Measurements from ENCODE around the gene TAF10.

Gene TAF10

DNA sequence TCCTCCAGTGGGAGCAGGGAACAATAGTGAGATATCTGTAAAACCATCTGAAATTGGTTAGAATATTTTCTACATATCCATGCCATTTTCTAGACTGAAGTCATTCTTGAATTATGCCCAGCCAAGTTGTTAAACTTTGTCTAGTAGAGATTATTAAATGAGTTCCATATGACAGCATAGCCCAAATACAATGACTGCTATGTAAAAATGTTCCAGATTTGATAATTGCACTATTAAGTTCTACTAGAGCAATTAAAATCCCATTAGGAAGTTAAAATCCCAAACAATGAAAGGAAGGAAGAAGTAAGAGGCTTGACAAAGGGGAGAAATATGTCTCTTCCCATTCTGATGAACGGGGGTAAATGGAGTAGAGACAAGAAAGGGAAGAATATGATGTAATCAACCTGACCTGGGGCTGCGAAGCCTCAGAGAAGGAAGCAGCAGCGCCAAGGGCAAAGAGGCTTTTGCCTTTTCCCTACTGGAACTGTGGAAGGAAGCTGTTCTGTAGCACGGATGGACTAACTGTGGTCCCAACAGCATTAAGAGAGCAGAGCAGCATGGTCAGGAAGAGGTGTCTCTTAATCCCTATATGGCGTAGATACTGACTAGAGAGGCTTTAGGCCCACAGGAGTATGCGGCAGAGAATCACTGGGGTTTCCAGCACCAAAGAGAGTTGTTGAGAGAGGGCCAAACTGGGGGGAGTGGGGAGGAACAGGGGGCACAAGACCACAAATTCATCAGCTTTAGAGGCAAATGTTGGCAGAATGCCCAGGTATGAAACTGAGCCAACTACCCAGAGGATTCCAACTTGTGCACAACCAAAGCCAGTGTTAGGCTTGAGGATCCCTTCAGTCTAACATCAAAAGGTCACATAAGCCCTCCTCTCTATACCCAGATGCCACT lies 35.3 kb downstream of the TAF10 start:
- peak; percentile 49 for DNase-seq (ENCODE audit: low spot score)

DNA sequence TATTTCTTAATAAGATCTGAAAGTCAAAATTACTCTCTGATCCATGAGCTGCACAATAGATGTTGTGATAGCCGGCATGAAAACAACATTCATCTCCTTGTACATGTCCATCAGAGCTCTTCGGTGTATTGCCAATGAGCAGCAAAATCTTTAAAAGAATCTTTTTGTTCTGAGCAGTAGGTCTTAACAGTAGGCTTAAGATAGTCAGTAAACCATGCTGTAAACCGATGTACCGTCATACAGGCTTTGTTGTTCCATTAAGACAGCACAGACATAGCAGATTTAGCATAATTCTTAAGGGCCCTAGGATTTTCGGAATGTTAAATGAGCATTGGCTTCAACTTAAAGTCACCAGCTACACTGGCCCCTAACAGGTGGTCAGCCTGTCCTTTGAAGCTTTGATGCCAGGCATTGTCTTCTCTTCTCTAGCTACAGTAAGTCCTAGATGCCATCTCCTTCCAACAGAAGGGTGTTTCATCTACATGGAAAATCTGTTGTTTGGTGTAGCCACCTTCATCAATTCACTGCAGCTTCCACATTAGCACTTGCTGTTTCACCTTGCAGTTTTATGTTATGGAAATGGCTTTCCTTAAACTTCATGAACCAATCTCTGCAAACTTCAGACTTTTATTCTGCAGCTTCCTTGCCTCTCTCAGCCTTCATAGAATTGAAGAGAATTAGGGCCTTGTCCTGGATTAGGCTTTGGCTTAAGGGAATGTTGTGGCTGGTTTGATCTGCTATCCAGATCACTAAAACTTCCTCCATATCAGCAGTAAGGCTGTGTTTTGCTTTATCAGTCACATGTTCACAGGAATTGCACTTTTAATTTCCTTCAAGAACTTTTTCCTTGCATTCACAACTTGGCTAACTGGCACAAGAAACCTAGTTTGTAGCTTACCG lies 37.0 kb downstream of the TAF10 start:
- no peak for DNase-seq (ENCODE audit: low spot score)

DNA sequence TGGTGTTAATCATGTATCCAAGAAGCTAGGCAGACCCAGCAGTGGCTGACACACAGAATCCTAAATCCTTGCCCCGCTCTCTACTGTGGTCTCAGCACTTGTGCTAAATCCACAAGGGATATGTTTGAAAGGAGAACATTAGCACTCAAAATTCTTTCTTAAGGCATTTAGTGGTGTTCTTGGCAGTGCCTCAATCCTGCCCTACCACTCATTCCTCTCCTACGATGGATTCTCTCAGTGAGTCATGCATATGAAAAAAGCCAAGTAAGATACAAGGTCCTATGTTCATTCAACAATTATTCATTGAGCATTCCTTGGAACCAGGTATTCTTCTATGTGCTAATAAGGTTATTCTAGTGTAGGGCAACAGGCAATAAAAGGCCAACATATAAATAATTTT lies 39.8 kb downstream of the TAF10 start:
- DNase-seq (ENCODE audit: low spot score): no peak

DNA sequence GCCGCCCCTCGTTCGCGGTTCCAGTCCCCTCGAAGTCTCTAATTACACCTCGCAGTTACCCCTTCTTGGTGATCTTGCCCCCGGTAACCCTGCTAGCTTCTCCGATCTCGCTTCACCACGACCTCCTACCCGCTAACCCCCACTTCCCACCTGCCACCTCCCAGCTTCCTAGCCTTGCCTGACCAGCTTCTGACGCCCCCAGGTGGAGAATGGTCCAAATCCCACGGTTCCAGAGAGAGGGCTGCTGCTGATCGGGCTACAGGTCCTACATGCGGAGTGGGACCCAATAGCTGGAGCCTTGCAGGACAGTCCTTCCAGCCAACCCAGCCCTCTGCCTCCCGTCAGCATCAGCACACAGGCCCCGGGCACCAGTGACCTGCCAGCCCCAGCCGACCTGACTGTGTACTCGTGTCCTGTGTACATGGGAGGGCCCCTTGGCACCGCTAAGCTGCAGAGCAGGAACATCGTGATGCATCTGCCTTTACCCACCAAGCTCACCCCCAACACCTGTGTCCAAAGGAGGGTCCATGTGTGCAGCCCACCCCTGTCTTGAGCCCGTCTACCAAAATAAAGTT lies 40.5 kb downstream of the TAF10 start:
- DNase-seq (ENCODE audit: low spot score): no peak

DNA sequence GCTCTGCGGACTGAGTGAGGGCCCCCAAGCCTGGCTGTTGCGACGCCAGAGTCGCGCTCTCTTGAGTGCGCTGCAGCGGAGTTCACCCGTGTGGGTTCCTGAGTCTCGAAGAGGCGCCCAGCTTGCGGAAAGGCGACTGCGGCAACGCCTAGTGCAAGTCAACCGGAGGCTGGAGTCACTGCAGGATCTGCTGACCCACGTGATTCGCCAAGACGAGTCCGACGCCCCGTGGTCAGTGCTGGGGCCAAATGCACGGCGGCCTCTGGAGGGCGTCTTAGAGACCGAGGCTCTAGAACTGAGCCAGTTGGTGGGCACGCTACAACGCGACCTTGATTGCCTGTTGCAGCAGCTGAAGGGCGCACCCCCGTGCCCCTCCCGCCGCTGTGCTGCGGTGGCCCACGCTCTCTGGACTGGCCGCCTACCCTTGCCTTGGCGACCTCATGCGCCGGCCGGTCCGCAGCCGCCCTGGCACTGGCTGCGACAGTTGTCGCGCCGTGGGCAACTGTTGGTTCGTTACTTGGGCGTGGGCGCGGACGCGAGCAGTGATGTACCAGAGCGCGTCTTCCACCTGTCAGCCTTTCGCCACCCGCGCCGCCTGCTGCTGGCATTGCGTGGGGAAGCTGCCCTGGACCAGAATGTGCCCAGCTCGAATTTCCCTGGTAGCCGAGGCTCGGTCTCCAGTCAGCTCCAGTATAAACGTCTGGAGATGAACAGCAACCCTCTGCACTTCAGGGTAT lies 41.2 kb downstream of the TAF10 start:
- no peak for DNase-seq (ENCODE audit: low spot score)

DNA sequence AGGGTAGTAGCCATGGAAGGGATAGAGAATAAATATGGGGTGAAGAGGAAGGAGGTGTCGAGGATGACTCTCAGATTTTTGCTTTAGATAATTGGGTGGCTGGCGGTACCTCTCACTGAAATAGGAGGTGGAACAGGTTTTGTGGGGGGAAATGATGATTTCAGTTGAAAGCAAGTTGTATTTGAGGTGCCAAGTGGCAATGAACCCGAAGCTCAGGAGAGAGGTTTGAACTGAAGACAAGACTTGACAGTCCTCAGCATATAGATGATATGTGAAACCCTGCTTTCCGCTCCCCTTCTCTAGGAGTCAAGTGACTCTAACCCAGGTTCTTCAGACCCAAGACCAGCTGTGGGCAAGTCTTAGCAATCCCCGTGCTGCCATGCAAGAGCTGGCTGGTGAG lies 42.3 kb downstream of the TAF10 start:
- DNase-seq (ENCODE audit: low spot score): peak; percentile 41

DNA sequence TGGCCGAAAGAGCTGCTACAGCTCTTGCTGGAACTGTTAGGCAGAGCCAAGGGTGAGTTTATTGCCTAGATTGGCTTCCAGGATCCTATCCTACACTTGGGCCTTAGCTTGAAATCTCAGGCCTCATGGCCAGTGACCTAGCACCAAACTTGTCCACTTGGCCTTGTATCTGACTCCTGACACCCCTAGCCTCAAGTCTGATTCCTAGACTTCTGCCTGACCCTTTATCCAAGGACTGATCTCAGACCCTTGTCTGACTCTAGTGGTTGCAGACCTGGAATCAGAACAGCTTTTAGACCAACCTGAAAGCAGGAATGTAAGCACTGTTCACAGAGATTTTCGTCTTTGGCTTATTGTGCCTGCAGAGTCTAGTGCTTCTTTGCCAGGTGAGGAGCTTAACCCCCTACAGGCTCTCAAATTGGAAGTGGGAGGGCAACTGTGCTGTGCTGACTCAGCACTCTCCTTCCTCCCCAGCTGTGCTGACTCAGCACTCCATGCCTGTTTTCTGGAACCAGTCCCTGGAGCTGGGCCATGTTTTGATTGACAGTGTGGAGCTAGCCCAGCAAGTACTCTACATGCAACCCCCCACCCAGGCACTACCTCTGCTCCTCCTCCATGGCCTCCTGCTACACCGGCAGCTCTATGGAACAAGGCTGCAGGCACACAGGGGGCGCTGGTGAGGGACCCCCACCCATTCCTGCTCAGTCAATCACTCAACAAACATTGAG lies 43.7 kb downstream of the TAF10 start:
- peak; percentile 87 for DNase-seq (ENCODE audit: low spot score)

DNA sequence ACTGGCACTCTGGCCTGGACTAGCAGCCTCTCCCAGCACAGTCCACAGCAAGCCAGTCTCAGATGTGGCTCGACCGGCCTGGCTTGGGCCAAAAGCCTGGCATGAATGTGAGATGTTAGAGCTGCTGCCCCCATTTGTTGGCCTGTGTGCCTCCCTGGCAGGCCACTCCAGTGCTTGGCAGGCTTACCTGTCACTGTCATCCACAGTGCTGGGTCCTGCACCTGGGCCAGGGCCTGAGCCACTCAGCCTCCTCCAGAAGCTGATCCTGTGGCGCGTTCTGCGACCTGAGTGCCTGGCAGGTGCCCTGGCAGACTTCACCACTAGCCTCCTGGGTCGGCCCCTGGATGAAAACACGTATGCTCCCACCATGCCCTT lies 44.7 kb downstream of the TAF10 start:
- DNase-seq (ENCODE audit: low spot score): no peak

DNA sequence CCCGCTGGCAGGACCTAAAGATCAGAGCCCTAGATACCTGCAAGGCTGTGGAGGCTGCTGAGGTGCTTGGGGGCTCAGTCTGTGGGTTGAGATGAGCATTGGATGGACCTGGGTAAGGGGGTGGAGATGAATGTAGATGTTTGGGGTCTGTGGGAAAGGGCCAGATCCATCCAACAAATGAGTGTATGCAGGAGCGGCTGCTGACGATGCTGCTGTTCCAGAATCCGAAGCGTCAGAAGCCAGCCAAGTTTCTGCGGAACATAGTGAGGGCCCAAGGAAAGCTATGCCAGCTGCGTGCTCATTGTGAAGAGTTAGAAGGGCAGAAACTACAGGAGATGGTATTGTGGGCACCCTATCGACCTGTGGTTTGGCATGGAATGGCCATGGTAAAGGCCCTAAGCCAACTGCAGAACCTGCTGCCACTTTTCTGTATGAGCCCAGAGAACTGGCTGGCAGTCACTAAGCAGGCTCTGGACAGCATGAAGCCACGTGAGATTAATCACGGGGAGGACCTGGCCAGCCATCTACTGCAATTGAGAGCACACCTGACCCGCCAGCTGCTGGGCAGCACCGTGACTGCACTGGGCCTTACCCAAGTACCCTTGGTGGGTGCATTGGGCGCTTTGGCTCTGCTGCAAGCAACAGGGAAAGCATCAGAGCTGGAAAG lies 45.2 kb downstream of the TAF10 start:
- no peak for DNase-seq (ENCODE audit: low spot score)

DNA sequence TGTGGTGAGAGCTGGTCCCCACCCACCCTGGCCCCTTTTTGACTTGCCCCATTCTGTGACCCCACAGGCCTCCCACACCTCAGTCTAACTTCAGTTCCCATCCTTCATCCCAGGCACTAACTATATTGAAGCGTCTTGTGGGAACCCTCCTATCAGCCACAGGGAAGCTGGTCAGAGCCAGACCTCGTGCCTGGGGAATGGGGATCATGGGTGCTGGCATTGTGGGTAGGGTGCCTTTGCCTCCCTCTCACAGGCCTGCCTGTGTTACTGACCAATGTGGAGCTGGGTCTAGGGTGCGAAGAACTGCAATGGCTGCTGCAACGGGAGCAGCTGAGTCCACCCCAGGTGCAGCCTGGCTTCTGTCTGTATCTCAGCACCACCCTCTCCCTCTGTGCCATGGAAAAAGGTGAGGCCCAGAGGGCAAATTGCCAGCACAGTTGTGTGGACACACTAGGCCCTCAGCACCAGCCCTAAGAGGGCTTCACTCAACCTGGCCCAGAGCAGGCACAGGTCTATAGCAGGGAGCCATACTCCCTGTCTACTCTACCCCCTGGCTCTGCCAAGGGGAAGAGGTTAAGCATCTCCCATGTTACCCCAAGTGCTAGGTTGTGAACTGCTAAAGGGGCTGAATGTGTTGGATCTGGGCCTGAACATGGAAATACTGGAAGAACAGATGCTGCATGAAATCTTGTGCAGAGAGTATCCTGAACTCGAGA lies 45.9 kb downstream of the TAF10 start:
- DNase-seq (ENCODE audit: low spot score): peak; percentile 26

DNA sequence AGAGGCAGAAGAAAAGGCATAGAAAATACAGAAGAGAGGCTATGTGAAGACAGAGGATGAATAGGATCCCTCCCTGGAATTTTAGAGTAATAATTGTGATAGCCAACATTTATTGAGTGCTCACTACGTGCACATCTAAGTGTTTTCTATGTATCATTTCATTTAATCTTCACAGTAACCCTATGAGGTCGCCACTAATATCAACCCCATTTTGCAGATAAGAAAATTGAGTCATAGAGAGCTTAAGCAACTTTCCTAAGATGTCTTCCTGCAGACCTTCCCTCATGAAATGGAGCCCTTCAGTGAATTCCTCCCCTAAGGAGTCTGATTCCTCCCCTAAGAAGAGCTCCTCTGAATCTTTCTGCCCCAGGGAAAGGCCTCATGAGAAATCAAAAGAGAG lies 46.7 kb downstream of the TAF10 start:
- peak; percentile 10 for DNase-seq (ENCODE audit: low spot score)

DNA sequence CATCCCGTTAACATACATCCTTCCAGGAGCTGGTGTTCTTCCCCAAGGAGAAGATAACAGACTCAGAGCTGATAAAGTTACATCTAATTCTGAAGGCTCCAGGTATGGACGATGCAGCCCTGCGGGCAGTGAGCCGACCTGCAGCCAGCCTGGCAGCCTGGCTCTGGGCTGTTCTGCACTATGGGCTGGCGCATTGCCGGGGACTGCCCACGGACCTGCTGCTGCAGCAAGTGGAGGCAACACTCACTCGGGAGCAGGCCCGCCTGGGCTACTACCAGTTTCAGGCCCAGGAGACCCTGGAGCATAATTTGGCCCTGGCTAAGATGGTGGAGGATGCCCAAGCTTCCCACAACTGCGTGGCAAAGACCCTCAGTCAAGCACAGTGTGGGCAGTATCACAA lies 48.3 kb downstream of the TAF10 start:
- no peak for DNase-seq (ENCODE audit: low spot score)

DNA sequence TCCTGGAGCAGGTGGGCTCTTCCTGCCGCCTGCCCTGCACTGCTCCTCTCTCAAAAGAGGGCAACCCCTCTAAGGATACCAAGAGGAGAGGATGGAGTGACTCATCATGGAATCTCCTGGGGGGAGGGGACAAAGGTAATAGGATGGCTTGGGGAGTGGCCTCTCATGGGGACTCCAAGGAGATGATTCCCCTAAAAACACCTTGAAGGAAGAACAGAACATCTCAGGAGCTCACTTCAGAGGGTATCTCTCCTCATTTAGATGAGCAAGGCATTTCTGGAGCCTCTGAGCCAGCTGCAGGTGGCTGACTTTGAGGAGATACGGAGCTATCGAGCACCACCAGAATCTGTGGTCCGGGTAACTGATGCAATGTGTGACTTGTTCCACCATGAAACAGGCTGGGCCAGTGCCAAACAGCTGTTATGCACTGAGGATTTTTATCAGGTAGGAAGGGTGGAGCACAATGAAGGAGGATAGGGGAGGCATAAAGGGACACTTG lies 48.8 kb downstream of the TAF10 start:
- peak; percentile 71 for DNase-seq (ENCODE audit: low spot score)

DNA sequence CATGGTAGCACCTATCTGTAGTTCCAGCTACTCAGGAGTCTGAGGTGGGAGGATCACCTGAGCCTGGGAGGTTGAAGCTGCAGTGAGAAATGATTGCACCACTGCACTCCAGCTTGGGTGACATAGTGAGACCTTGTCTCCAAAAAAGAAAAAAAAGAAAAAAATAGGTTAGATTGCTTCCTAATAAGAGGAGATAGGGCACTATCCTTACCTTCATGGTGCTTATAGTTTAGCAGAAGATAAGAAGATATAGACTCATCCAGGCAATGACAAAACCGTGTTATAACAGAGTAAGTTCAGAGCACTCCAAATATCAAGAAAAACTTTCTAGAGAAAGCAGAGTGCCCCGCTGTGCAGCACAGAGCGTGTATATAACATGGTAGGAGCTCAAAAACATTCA lies 50.7 kb downstream of the TAF10 start:
- no peak for DNase-seq (ENCODE audit: low spot score)

Data from hematopoietic multipotent progenitor cell treated with erythropoietin and hydrocortisone succinate and interleukin-3 and kit ligand, for 17 days (in vitro differentiated cells).